GM20431 (cell line): ENCODE results near the gene EGFR.

Experiments
- in situ Hi-C: fragments of 300-500 bp; cut with MseI, MboI; formaldehyde crosslinking; loops from one replicate; pipeline ENCODE4 v1.15.0; 2020; ENCODE audit warnings: low sequenced_read_pairs; ENCODE audit not compliant: unreplicated experiment

The EGFR gene

DNA sequence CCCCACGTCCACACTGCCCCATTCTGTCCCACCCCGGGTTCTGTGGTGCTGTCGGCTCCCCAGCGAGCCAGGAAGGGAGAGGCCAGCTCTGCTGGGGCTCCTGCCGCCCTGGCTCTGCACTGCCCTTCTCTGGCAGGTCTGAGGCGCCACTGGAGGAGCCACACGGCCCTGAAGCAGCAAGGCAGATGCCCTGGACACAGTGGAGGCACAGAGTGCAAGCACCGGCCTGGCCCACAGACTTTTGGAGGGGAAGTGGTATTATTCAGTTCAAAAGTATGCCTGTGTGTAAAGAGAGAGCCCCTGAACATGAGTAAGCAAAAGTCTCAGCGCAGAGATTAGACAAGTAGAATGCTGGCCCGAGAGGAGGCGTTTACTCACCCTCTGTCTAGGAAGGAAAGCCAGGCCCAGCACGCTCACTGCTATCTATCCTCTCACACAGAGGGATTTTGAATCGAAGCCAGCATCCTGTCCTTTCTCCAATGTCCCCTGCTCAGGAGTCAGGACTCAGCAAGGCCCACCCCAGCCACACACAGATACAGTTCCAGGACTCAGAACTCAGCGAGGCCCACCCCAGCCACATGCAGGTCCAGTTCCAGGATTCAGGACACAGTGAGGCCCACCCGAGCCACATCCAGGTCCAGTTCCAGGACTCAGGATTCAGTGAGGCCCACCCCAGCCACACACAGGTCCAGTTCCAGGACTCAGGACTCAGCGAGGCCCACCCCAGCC, 115.0 kb downstream of the EGFR start:
- in situ Hi-C loops: no loop called here

DNA sequence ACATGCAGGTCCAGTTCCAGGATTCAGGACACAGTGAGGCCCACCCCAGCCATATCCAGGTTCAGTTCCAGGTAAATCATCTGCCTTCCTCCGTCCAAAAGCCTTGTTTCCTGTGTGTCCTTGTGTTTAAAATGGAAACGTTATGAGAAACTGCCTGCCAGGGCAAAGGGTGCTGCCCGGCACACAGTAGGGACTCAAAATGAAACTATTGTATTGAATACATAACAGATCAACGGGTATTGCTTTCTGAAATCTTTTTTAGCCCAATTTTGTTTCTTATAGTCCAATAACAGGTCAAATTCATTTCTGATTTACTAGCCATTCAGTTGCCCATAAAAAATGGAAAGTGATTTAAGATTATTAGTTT, 115.5 kb downstream of the EGFR start:
- in situ Hi-C loops: no loop called here

DNA sequence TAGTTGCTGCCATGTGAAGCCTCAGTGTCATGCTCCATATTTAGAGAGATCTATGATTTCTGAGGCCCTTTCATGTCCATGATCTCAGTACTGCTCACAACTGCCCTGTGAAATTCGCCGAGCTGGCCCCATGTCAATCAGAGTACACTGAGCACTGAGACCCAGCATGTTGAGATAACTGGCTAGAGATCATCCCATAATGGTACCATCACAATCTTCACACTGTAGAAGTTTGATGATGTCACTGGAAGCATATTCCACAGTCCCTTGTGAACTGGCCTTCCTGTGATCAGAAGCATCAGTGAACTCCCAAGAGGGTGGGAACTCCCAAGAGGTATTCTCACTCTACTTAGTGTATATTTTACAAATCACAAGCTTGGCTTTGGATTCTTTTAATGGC, 116.0 kb downstream of the EGFR start:
- in situ Hi-C loops: no loop called here

DNA sequence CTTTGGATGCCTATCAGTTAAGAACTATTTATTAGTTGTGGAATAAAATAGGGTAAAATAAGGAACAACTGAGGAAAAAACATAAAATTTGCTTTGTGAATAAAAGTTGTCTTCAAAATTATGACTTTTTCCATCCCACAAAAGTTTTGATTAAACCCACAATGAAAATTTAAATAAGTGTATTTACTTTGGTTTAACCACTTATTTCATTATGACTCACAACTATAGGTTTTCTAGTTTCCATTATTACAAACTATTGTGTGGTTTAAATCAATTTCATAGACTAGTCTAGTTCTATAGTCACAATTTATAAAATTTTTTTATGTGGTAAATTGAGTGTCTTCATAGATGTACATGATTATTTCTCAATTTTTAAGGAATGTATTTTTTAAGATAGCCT, 116.6 kb downstream of the EGFR start:
- in situ Hi-C loops: no loop called here

DNA sequence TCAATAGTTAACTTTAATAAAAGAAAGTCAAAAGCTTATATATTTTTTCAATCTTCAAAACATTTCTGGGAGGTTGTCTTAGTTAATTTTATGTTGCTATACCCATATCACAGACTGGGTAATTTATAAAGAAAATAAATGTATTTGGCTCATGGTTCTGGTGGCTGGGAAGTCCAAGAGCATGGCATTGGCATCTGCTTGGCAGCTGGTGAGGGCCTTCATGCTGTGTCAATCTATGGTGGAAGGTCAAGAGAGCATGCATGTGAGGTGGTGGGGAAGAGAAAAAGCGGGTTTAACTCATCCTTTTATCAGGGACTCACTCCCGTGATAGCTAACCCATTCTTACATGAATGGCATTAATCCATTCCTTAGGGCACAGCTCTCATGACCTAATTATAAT, 119.8 kb downstream of the EGFR start:
- in situ Hi-C loops: no loop called here

DNA sequence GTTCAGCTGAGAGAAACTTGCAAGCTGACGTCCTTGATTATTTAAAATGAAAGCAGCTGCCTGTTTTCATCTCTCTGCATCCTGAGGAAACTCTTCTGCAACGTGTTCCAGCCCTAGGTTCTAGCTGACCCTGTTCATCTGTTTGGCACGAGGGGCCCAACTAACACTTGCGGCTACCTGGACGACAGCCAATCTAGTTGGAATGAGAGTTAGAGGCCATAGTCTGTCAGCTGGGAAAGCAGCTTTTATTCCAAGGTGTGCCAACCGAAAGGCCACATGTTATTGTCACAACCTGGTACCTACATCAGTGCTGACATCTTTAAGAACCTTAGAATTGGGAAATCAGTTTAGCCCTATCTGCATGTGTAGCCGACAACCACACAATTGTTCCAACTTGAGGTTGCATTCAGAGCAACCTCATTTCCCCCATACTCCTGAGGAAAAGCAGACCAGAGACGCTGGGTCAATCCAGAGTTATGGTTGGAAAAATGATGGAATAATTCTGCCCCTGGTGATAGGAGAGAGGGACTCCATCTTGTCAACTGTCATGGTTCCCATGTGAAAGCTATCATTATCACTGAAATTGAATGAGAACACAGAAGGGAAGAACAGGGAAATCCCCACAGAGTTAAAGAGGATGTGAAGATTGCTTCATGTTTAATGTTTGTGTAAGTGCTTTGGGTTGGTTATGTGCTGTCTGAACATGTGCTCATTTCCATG, 121.6 kb downstream of the EGFR start:
- in situ Hi-C loops: no loop called here

DNA sequence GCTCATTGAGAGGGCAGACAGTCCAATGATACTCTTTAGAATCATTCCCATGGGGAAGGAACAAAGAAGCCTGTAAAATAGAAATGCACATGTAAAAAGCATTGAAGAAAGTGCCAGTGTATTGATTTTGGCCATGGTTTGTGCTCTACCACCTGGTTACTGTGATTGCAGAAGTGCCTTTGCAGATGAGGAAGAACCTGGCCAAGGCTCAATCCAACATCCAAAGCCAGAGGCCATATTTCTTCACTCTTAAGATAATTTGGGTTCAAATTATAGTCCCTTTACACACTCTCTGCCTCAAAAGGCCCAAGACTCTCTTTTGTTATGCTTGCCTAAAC, 122.1 kb downstream of the EGFR start:
- in situ Hi-C loops: no loop called here

DNA sequence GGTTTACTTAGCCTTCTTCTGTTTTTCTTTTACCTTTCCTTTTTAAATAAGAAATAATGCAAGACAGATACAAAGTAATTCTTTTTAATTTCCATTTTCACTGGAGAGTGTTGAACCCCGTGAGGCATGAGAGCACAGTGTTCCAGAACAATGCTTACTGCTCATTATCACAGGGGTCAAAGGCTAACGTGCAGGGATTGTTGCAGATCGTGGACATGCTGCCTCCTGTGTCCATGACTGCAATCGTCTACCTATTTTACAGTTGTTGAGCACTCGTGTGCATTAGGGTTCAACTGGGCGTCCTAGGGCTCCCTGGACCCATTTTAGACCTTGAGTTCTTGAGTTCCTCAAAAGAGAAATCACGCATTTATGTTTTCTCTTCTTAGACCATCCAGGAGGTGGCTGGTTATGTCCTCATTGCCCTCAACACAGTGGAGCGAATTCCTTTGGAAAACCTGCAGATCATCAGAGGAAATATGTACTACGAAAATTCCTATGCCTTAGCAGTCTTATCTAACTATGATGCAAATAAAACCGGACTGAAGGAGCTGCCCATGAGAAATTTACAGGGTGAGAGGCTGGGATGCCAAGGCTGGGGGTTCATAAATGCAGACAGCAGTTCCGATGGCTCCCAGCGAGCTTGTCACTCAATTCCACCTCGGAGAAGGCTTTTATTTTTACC, 124.2 kb downstream of the EGFR start:
- in situ Hi-C loops: no loop called here

DNA sequence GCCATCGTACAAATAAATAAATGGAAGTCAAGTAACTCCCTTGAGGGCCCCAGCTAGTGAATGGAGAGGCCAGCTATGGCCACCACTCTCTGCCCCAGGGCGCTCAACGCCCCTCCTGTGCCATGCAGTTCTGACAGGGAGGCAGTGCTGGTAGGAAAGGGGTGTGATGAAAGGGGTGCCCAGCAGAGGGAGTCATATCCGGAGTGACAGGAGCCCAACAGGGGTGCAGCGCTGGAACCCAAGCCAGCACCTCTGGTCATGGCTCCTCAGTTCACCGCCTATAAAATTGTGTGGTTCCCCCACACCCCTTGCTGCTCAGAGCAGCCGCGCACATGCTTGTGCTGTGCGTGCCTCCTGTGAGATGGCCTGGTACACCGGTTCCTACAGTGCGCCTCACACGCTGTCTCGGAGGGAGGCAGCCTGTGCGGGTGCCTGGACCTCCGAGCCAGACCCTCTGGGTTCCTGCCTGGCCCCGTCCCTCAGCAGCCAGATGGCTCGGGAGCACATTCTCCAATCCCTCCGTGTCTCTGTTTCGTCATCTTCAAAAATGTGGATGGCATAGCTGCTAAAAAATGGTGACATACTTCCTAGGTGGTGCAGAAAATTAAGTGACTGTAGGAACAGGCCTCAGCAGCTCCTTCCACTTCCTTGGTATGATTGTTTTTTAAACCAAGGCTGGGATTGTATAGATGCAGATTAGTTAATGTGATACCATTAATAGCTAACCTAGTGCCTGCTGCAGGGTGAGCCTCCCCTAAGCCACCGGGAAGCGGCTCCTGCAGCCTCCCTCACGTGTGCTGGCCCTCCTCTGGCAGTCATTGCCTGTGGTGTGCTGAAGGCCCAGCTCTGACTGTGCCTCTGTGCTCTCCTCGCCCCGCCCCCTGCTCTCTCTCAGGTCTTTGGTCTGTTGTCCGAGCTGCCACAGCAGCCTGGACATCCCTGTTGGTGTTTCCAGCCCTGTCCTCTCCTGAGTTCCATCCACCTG, 125.8 kb downstream of the EGFR start:
- in situ Hi-C loops: no loop called here

DNA sequence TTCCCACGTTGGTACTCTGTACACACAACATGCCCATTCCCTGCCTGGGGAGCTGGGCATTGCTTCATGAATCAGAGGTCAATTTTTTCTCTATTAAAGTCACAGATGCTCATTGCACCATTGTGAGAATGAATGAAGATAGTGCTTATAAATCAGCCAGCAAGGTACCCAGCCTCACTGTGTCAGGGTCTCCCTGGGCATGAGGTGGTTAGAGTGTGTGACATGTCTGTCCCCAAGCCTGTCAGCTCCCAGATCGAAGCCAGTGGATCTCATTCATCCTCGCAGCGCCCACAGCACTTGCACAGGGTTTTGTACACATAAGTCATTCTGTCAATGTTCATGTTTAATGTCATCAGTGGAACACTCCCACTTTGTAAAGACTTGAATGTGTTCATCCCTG, 126.8 kb downstream of the EGFR start:
- in situ Hi-C loops: no loop called here

DNA sequence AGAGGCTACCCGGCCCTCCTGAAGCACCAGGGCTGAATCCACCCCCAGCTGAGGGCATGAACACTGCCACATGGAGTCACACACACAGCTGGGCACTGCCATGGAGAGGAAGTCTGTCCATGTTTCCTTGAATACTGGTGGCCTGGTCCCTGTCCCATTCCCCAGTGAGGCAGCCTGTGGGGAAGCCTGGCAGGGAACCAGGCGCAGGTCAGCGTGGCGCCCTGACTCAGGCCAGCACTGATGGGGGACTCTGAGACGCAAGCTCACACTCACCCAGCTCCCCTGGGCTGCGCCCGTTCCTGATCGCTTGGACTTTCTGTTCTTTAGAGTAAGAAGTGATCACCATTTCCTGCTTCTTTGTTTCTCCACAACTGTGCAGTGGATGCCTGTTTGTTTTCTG, 128.3 kb downstream of the EGFR start:
- in situ Hi-C loops: no loop called here

DNA sequence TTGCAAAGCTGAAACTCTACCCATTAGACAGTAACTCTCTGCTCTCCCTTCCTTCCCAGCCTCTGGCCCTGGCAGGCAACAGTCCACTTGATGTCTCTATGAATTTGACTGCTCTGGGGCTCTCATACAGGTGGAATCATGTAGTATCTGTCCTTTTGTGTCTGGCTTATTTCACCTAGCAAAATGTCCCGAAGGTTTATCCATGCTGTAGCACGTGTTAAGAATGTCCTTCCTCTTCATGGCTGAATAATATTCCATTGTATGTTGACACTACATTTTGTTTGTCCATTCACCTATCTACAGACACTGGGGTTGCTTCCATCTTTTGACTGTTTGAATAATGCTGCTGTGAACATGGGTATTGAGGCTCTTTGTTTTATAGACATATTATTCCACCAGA, 128.9 kb downstream of the EGFR start:
- in situ Hi-C loops: no loop called here

DNA sequence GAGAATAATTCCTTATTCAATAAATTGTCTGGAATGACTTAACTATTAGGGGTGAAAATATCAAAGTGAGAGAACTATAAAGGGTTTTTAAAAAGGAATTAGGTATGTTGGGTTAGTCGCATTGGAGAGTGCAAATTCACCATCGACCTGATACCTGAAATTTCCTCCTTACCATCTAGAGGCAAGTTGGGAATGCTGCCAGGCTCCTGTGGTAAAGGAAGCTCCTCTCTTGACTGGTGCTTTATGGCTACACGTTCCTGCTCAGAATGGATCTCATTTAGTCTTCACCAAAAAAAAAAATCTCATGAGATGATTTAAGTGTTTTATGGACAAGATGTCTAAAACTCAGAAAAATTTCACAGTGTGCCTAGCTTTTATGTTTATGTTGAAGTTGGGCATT, 129.8 kb downstream of the EGFR start:
- in situ Hi-C loops: no loop called here

DNA sequence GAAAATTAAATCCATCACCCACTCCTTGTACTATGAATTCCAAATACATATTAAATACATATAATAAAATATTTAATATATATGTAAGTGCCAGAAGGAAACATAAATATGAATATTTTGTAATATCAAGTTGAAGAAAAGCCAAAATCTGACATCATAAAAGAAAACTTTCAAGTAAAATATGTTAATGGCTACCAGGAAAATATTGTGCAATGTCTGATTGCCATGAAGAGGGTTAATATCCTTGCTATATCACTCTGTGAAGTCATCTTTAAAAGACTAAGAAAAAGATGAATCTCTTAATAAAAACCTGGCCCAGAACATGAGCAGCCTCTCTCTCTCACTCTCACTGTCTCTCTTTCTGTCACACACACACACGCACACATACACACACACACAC, 130.2 kb downstream of the EGFR start:
- in situ Hi-C loops: no loop called here

DNA sequence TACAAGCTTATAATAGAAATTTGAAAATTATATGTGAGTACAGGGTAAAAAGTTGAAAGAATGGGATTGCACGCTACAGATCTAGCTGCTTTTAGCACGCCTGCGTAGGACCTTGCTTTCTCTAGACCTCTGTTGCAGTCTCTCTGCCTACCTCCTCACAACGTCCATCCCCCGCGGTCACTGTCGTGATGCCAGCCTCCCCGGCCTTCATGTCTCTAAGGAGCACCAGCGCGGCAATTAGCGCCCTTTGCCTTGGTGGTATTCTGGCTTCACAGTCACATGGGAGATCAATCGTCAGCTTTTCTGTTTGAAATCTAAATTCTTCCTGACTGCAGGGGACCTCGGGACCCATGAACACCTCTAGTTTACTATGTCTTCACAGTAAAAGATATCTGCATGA, 131.3 kb downstream of the EGFR start:
- in situ Hi-C loops: no loop called here

DNA sequence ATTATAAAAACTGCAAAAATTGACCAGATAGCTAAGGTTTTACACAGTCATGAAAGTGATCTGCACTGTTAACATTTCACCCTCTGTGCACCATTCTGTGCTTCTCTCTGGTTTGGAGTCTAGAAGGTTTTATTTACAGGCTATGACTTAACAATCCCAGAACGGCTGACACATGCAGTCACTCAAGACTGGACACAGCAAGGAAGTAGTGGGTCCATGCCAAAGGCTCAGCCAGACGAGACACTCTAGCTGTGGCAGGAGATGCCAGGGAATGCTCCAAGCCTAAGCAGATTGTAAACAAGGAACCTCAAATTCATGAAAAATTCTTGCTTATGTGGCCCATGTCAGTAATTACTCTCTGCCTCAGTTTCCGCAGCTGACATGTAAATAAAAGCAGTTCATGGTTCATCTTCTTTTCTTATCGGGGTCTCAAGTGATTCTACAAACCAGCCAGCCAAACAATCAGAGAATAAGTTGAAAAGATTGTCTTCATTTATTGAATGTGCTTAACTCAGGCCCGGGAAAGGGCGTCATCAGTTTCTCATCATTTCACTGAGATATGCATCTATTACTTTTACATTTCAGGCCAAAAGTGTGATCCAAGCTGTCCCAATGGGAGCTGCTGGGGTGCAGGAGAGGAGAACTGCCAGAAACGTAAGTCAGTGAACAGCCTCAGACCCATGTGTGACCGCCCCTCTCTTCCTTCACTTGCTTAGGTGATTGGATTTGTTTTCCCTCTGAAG, 132.1 kb downstream of the EGFR start:
- in situ Hi-C loops: no loop called here

DNA sequence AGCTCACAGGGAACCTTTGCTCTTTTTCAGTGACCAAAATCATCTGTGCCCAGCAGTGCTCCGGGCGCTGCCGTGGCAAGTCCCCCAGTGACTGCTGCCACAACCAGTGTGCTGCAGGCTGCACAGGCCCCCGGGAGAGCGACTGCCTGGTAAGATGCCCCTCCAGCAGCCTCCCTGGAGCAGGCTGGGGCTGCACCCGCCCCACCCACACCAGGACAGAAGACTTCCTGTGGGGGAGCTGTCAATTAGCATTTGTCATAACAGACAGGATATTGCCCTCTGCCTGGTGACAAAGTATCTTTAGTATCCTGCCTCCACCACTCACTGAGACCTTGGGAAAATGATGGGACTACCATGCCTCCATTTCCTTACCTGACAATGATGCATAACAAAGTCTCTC, 133.7 kb downstream of the EGFR start:
- in situ Hi-C loops: no loop called here

DNA sequence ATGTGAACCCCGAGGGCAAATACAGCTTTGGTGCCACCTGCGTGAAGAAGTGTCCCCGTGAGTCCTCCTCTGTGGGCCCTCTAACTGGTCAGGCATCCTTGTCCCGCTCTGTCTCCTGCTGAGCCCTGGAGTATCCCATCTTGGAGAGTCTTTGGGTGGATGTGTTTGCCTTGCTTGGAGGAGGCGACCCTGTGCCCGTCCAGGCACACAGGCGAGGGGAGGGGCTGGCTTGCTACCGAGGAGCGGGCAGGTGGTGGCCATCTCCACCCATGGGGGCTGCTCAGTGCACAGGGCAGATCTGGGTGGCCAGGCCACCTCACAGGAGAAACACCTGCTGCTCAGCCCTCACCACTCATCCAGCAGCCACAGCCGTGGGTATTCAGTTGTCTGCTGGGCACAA, 135.3 kb downstream of the EGFR start:
- in situ Hi-C loops: no loop called here

DNA sequence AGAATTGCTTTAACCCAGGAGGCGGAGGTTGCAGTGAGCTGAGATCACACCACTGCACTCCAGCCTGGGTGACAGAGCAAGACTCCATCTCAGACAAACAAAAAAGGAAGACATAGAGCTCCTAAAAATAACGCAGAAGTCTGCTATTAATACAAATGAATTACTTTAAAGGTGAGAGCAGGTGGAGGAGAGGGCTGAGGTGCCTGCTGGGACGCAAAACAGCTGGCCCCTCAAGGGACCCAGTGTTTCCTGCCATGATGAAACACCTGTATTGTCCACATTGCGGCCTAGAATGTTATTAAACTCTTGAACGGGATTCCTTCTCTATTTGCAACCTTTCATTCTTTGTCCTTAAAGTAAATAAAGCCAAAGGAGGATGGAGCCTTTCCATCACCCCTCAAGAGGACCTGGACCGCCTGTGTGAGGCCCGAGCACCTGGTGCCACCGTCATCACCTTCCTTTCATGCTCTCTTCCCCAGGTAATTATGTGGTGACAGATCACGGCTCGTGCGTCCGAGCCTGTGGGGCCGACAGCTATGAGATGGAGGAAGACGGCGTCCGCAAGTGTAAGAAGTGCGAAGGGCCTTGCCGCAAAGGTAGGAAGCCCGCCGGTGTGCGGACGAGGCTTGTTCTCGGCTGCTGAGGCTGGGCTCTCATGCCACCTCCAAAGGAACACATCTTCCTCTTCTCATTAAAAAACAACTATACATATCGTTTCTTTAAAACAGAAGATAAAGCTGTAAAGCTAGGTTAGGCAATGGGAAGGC, 136.7 kb downstream of the EGFR start:
- in situ Hi-C loops: no loop called here
